Endothelial cell of umbilical vein (primary cell): Measurements from ENCODE around the gene SPOPL. TPM values are rescaled to one million over a fixed set of nuclear protein-coding genes. Genes with fewer than 3 reads are reported as not detected.

Experiments
- BruUV-seq: library from RNA; stranded (reverse); fragments of 400-500 nt; replicated peaks from 2 replicates; lab custom pipeline; 2021; lab: Mats Ljungman, UMichigan
- CTCF ChIA-PET: fragments of 300-600, 350-600 bp; sonication (Branson Sonifier 250); formaldehyde crosslinking; loops from one replicate; lab custom pipeline; 2021; ENCODE audit warnings: antibody characterized with exemption, inconsistent platforms; lab: Charles Lee
- POLR2A ChIA-PET: fragments of 300-600, 350-600 bp; sonication (Branson Sonifier 250); formaldehyde crosslinking; loops from one replicate; lab custom pipeline; 2021; ENCODE audit warnings: antibody characterized with exemption, inconsistent platforms; lab: Charles Lee
- DNase-seq: peaks from one replicate; pipeline ENCODE4 v3.0.0-alpha.2; 2011; ENCODE audit warnings: low read depth, low spot score
- FAIRE-seq: peaks from 2 replicates; lab custom pipeline; 2011; peaks lifted over from hg19 to GRCh38; lab: Jason Lieb, UNC
- H2AFZ ChIP-seq: 2 replicates; pipeline ENCODE4 v1.6.0; 2012; ENCODE audit warnings: low read depth, low read length, control low read depth, inconsistent platforms
- H3K27ac ChIP-seq: 2 replicates; pipeline ENCODE4 v1.5.1; 2011; ENCODE audit warnings: low read depth, mild to moderate bottlenecking, control low read depth, low read length, moderate library complexity; ENCODE audit not compliant: insufficient read depth
- H3K27me3 ChIP-seq, 2 experiments: 2 replicates each; pipeline versions ENCODE4 v1.6.0 to v1.6.1; 2011; ENCODE audit warnings: low read length in 2 of 2, mixed read lengths in 1 of 2; ENCODE audit not compliant: control insufficient read depth in 2 of 2, insufficient read depth in 2 of 2
- H3K36me3 ChIP-seq, 2 experiments: 2 replicates in 1 of 2; 3 replicates in 1 of 2; pipeline ENCODE4 v1.5.1; 2011; ENCODE audit warnings: low read length in 2 of 2, mild to moderate bottlenecking in 1 of 2, moderate library complexity in 1 of 2; ENCODE audit not compliant: control insufficient read depth in 2 of 2, insufficient read depth in 2 of 2; ENCODE audit errors: extremely low read depth in 1 of 2
- H3K4me1 ChIP-seq: 3 replicates; pipeline ENCODE4 v1.5.1; 2011; ENCODE audit warnings: mild to moderate bottlenecking, low read length; ENCODE audit not compliant: control insufficient read depth, insufficient read depth; ENCODE audit errors: extremely low read depth
- H3K4me2 ChIP-seq: 2 replicates; pipeline ENCODE4 v1.6.1; 2011; ENCODE audit warnings: low read length, control low read depth, mixed read lengths; ENCODE audit not compliant: insufficient read depth
- H3K4me3 ChIP-seq, 3 experiments: fragments of 200-600 bp in 1 of 3; sonication (generic), shearing (Covaris generic) in 1 of 3; replicated peaks in 1 of 3; 2 replicates each; pipeline ENCODE4 v1.5.1; 2011 to 2016; ENCODE audit warnings: control low read depth in 3 of 3, low read length in 3 of 3, mild to moderate bottlenecking in 2 of 3, inconsistent platforms in 1 of 3, low read depth in 1 of 3, moderate library complexity in 1 of 3; ENCODE audit not compliant: insufficient read depth in 1 of 3
- H3K79me2 ChIP-seq: 2 replicates; pipeline ENCODE4 v1.6.0; 2012; ENCODE audit warnings: low read length, inconsistent platforms; ENCODE audit not compliant: control insufficient read depth, insufficient read depth
- H3K9ac ChIP-seq: replicated peaks from 2 replicates; pipeline ENCODE3; 2011; ENCODE audit warnings: low read length, control low read depth; ENCODE audit not compliant: insufficient read depth; ENCODE audit errors: extremely low read depth
- H3K9me1 ChIP-seq: replicated peaks from 3 replicates; pipeline ENCODE4 v1.6.0; 2011; ENCODE audit warnings: mild to moderate bottlenecking, low read length; ENCODE audit not compliant: control insufficient read depth, insufficient read depth; ENCODE audit errors: extremely low read depth
- H3K9me3 ChIP-seq: replicated peaks from 2 replicates; pipeline ENCODE4 v1.5.1; 2012; ENCODE audit warnings: low read length, inconsistent platforms; ENCODE audit not compliant: control insufficient read depth, insufficient read depth
- H4K20me1 ChIP-seq: replicated peaks from 2 replicates; pipeline ENCODE3; 2011; ENCODE audit warnings: mild to moderate bottlenecking, low read length; ENCODE audit not compliant: control insufficient read depth, insufficient read depth; ENCODE audit errors: extremely low read depth
- EZH2 ChIP-seq: IDR thresholded peaks from 2 replicates; pipeline ENCODE4 v1.6.1; 2012; ENCODE audit warnings: borderline replicate concordance, low read depth, mild to moderate bottlenecking, moderate library complexity, low read length, inconsistent platforms; ENCODE audit not compliant: severe bottlenecking
- FOS ChIP-seq: IDR thresholded peaks from 2 replicates; pipeline ENCODE4 v1.6.1; 2011; ENCODE audit warnings: mild to moderate bottlenecking, low read length, moderate library complexity, borderline replicate concordance; ENCODE audit not compliant: insufficient read depth
- GATA2 ChIP-seq: IDR thresholded peaks from 2 replicates; pipeline ENCODE4 v1.7.0; 2011; ENCODE audit warnings: low read depth, mild to moderate bottlenecking, moderate library complexity, mixed read lengths, low read length; ENCODE audit not compliant: insufficient read length, insufficient read depth
- JUN ChIP-seq: IDR thresholded peaks from 2 replicates; pipeline ENCODE4 v1.6.1; 2011; ENCODE audit warnings: borderline replicate concordance, low read depth; ENCODE audit not compliant: insufficient read length, insufficient read depth
- MYC ChIP-seq: IDR thresholded peaks from one replicate; pipeline ENCODE4 v1.6.1; 2011; ENCODE audit warnings: mild to moderate bottlenecking, low read depth, low read length
- POLR2A ChIP-seq: IDR thresholded peaks from 2 replicates; pipeline ENCODE4 v1.6.1; 2012; ENCODE audit warnings: low read depth, mild to moderate bottlenecking, control low read depth, low read length
- POLR2AphosphoS5 ChIP-seq: IDR thresholded peaks from 2 replicates; pipeline ENCODE4 v1.6.1; 2012; ENCODE audit warnings: low read depth, mild to moderate bottlenecking, control low read depth, low read length, moderate library complexity; ENCODE audit not compliant: insufficient read depth
- dilution Hi-C: fragments of 300-500 bp; cut with MboI; formaldehyde crosslinking; loops from one replicate; pipeline ENCODE4 v1.15.0; 2019; ENCODE audit warnings: low sequenced_read_pairs; ENCODE audit not compliant: extremely low pct_ligation_motif_present
- intact Hi-C: fragments of 100-400 bp; cut with micrococcal nuclease; formaldehyde crosslinking; loops from one replicate; pipeline ENCODE4 v1.10.0; 2022
- polyA plus RNA-seq, 4 experiments: library from polyadenylated mRNA; depleted of rRNA in 3 of 4; stranded (reverse) in 3 of 4; unstranded in 1 of 4; fragments of >200 nt; gene quantifications; 2 replicates each; pipeline versions ENCODE4 v1.2.1 to v1.2.3, GENCODE V29; 2011 to 2012; ENCODE audit warnings: missing spikeins in 1 of 4
- total RNA-seq: library from RNA; stranded (reverse); gene quantifications from 2 replicates; pipeline ENCODE4 v1.2.3, GENCODE V29; 2021
- TF ChIP-seq, protein P1 (sequence below), 2 donors: IDR thresholded peaks; 1 replicate in 1 of 2; 2 replicates in 1 of 2; pipeline ENCODE4 v1.5.1; 2011; ENCODE audit warnings: low read length in 2 of 2, mild to moderate bottlenecking in 2 of 2, moderate library complexity in 2 of 2, control low read depth in 1 of 2, inconsistent platforms in 1 of 2, low read depth in 1 of 2; ENCODE audit not compliant: insufficient read depth in 1 of 2; ENCODE audit errors: extremely low read depth in 1 of 2
- TF ChIP-seq, protein P2 (sequence below): IDR thresholded peaks from 2 replicates; pipeline ENCODE4 v1.6.1; 2011; ENCODE audit not compliant: insufficient read depth, insufficient read length

SPOPL gene
- total and polyA plus RNA-seq, 2 donors (not counting 3 experiments of a cell fraction or from before 2014, with no cell fraction given), result 3.1 to 17.4 TPM

DNA sequence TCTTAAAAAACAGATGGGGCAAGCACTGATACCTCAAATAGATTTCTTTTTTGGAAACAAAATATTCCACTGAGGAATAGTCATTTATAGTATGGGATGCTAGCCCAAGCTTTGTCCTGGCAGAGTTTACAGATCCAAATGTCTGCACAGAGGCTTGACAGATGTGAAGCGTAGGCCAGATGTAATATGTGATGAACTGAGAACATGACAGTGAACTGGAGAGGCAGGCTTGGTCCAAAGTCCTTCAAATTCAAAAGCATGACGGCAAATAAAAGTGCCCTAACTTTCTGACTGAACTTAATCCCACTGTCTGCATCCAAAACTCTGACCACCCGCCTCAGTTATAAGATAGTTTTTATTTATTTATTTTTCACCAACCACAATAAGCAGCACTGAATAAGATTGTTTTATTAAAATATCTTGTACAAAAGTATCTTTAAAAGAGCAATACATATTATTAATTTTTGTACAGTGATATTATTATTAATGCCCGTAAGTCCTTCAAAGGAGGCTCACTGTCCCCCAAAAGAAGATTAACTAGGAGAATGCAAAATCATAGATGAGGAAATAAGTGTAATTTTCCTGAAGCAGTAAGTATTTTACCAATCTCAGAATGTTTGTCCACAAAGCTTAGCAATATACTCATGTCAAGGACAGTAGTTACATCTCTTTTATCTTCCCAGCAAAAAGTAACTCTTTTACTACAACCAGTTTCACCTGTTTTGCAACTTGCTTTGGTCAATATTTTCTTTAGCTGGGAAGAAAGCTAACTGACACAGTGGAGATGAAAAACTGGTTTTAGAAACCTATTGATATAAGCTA lies 10.7 kb upstream of the SPOPL start:
- no peak for FAIRE-seq
- no peaks in the 10 kb centered on the region for H3K4me1 ChIP-seq
- H3K79me2 ChIP-seq, result no peaks in the 10 kb centered on the region
- intact Hi-C loops (no loop called here), dilution Hi-C loops (no loop called here)
- CTCF ChIA-PET, result interaction anchor here (1.0 kb wide), 1 partner anchor 11 kb away, joined by 4 read pairs; the partner anchor contains the start of gene SPOPL
- no peaks in the 10 kb centered on the region for H3K36me3 ChIP-seq
- no peak overlapping the region for H2AFZ ChIP-seq
- no TSS peak for BruUV-seq
- H4K20me1 ChIP-seq, result no peaks in the 10 kb centered on the region
- POLR2A ChIA-PET, result no interaction called here
- no peak for DNase-seq
- H3K4me3 ChIP-seq, result no peak overlapping the region
- H3K27me3 ChIP-seq, result no peaks in the 10 kb centered on the region
- TF ChIP-seq FOS (no peak), GATA2 (no peak), EZH2 (no peak), JUN (no peak), POLR2A (no peak)
- no peaks in the 10 kb centered on the region for H3K9me1 ChIP-seq
- H3K4me2 ChIP-seq, result no peak overlapping the region
- H3K9ac ChIP-seq, result no peak overlapping the region
- H3K27ac ChIP-seq, result no peak overlapping the region
- H3K9me3 ChIP-seq, result no peaks in the 10 kb centered on the region

DNA sequence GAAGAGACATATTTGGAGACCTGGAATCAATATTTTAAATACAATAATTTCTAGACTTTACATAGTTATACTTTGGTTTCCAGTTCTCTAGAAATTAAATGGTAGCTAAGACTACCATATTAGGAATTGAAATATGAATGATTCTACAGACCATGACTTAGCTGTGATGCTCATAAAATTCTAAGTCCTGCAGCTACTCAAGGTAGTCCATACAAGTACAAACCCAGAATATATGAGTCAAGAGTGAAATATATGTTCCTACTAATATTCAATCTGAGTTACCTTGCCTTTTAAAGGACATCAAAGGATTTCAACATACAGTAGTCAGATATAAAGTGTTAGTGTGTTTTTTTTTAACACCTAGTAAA lies 10.1 kb upstream of the SPOPL start:
- no peaks in the 10 kb centered on the region for H3K9me3 ChIP-seq
- no peak overlapping the region for H3K27ac ChIP-seq
- H3K9me1 ChIP-seq, result no peaks in the 10 kb centered on the region
- no TSS peak for BruUV-seq
- H2AFZ ChIP-seq, result no peak overlapping the region
- no peaks in the 10 kb centered on the region for H3K4me1 ChIP-seq
- no peaks in the 10 kb centered on the region for H4K20me1 ChIP-seq
- ChIA-PET POLR2A (no interaction called here), CTCF (interaction anchor here (1.0 kb wide), 1 partner anchor 10 kb away, joined by 4 read pairs; the partner anchor contains the start of gene SPOPL)
- no peaks in the 10 kb centered on the region for H3K27me3 ChIP-seq
- DNase-seq (no peak), FAIRE-seq (no peak)
- no peak overlapping the region for H3K4me3 ChIP-seq
- no peaks in the 10 kb centered on the region for H3K79me2 ChIP-seq
- H3K4me2 ChIP-seq, result no peak overlapping the region
- TF ChIP-seq, protein P1, sequence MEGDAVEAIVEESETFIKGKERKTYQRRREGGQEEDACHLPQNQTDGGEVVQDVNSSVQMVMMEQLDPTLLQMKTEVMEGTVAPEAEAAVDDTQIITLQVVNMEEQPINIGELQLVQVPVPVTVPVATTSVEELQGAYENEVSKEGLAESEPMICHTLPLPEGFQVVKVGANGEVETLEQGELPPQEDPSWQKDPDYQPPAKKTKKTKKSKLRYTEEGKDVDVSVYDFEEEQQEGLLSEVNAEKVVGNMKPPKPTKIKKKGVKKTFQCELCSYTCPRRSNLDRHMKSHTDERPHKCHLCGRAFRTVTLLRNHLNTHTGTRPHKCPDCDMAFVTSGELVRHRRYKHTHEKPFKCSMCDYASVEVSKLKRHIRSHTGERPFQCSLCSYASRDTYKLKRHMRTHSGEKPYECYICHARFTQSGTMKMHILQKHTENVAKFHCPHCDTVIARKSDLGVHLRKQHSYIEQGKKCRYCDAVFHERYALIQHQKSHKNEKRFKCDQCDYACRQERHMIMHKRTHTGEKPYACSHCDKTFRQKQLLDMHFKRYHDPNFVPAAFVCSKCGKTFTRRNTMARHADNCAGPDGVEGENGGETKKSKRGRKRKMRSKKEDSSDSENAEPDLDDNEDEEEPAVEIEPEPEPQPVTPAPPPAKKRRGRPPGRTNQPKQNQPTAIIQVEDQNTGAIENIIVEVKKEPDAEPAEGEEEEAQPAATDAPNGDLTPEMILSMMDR (IDR thresholded peaks at IDR 0.05; ENCODE audit: extremely low read depth in 1 of 2, insufficient read depth in 1 of 2, low read depth in 1 of 2, low read length in 2 of 2), result no peak
- TF ChIP-seq MYC (no peak), EZH2 (no peak), FOS (no peak), POLR2A (no peak), GATA2 (no peak), POLR2AphosphoS5 (no peak)
- TF ChIP-seq, protein P2, sequence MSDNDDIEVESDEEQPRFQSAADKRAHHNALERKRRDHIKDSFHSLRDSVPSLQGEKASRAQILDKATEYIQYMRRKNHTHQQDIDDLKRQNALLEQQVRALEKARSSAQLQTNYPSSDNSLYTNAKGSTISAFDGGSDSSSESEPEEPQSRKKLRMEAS, result no peak
- H3K36me3 ChIP-seq, result no peaks in the 10 kb centered on the region
- intact Hi-C loops (no loop called here), dilution Hi-C loops (no loop called here)
- no peak overlapping the region for H3K9ac ChIP-seq
